IMR-90 (cell line): ENCODE measurements around the gene PAX2.

Experiments used
- BHLHE40 ChIP-seq: fragments of 150-350 bp; IDR thresholded peaks from 2 replicates; pipeline ENCODE4 v1.6.1; 2016; ENCODE audit warnings: mild to moderate bottlenecking, low read depth, low read length
- CEBPB ChIP-seq: IDR thresholded peaks from 2 replicates; pipeline ENCODE4 v1.6.1; 2012; ENCODE audit warnings: low read depth, low read length, improper control_type of control experiment
- CTCF ChIP-seq: conservative IDR thresholded peaks from 2 replicates; pipeline ENCODE4 v1.5.1; 2012; ENCODE audit warnings: mild to moderate bottlenecking, low read depth, low read length, improper control_type of control experiment
- MAZ ChIP-seq: IDR thresholded peaks from 2 replicates; pipeline ENCODE4 v1.6.1; 2012; ENCODE audit warnings: low read depth, mild to moderate bottlenecking, low read length, improper control_type of control experiment, moderate library complexity, borderline replicate concordance
- MXI1 ChIP-seq: IDR thresholded peaks from 2 replicates; pipeline ENCODE4 v1.6.1; 2012; ENCODE audit warnings: low read depth, mild to moderate bottlenecking, low read length, moderate library complexity, borderline replicate concordance
- POLR2A ChIP-seq: IDR thresholded peaks from 2 replicates; pipeline ENCODE4 v1.6.1; 2012; ENCODE audit warnings: mild to moderate bottlenecking, low read depth, low read length
- RAD21 ChIP-seq: IDR thresholded peaks from 2 replicates; pipeline ENCODE4 v1.6.1; 2012; ENCODE audit warnings: low read length, improper control_type of control experiment
- RFX5 ChIP-seq: IDR thresholded peaks from 2 replicates; pipeline ENCODE4 v1.8.0; 2012; ENCODE audit warnings: low read depth, mild to moderate bottlenecking, low read length, moderate library complexity
- USF2 ChIP-seq: fragments of 150-350 bp; IDR thresholded peaks from 2 replicates; pipeline ENCODE4 v1.6.1; 2017; ENCODE audit warnings: mild to moderate bottlenecking, antibody characterized with exemption, low read length, low read depth

- TF ChIP-seq RAD21 (no peak), CTCF (no peak), MXI1 (no peak), POLR2A (no peak), USF2 (no peak), MAZ (no peak), BHLHE40 (no peak), CEBPB (no peak), RFX5 (no peak)
Measured at GRCh38 chr10:100876585-100877460, 131.4 kb downstream of the PAX2 start.
